ENCODE measurements around the gene UNK. TPM values are rescaled to one million over a fixed set of nuclear protein-coding genes. Genes with fewer than 3 reads are reported as not detected.

Gene UNK
- total and polyA plus RNA-seq, 2 donors (not counting 3 experiments of a cell fraction or from before 2014, with no cell fraction given) = 18.0 to 23.2 TPM

DNA sequence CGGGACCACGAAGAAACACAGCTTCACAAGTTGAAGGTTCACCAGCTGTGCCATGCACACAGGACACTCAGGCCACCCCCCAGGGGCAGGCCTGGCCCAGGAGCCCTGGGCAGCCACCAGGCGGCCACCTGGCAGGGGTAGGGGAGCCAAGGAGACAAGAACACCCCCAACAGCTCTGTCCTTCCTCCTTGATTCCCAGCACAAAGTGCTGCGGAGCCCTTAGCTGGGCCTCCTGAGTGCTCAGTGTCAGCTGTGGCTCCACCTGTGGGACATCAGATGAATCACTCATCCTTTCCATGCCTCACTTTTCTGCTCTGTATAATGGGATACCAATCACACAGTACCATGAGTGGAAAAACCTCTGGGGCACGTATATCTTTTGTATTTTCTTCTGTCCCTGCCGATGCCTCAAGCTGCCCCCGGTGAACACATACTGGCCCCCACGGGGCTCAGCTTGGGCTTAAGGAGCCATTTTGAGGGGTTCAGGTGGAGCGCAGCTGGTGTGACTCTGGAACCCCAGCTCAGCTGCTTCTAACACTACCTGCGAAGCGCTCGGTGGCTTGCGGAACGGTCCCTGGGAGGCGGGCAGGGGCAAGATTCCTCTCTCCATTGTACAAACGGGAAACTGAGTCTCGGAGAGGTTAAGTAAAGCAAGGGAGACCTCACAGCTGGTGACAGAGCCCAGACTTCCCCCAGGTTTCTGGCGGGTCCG is 31.6 kb upstream of the UNK start:
- no peak overlapping the region for H3K4me2 ChIP-seq (ENCODE audit: insufficient read depth, low read length)

More for the DNA sequence above, 31.6 kb upstream of the UNK start:
- no peaks in the 10 kb centered on the region for H3K9me3 ChIP-seq (replicated peaks; ENCODE audit: control insufficient read depth, insufficient read depth, low read length)
- no peaks in the 10 kb centered on the region for H4K20me1 ChIP-seq (replicated peaks; ENCODE audit: control insufficient read depth, extremely low read depth, insufficient read depth, low read length)
- no peak for FAIRE-seq
- POLR2A ChIA-PET = no interaction called here
- no peak overlapping the region for H2AFZ ChIP-seq (ENCODE audit: low read depth, low read length)
- no peak for DNase-seq (ENCODE audit: low read depth, low spot score)
- H3K27ac ChIP-seq (ENCODE audit: insufficient read depth, low read depth, low read length) = no peak overlapping the region
- CTCF ChIA-PET = interaction anchor here (0.6 to 2.6 kb wide), 33 partner anchors 12 to 252 kb away, joined by 3 to 45 read pairs (median 5); partner anchors contain the start of genes GALK1, MRPL38, SMIM5 and TRIM65
- dilution Hi-C loops (cut with MboI; ENCODE audit: extremely low pct_ligation_motif_present, low sequenced_read_pairs) (no loop called here), intact Hi-C loops (cut with micrococcal nuclease) (no loop called here)
- no peaks in the 10 kb centered on the region for H3K4me1 ChIP-seq (ENCODE audit: control insufficient read depth, extremely low read depth, insufficient read depth, low read length)
- TF ChIP-seq POLR2AphosphoS5 (IDR thresholded peaks at IDR 0.05; ENCODE audit: insufficient read depth, low read depth, low read length) (no peak), JUN (IDR thresholded peaks at IDR 0.05; ENCODE audit: borderline replicate concordance, insufficient read depth, insufficient read length, low read depth) (no peak), FOS (IDR thresholded peaks at IDR 0.05; ENCODE audit: borderline replicate concordance, insufficient read depth, low read length) (no peak), EZH2 (IDR thresholded peaks at IDR 0.05; ENCODE audit: borderline replicate concordance, low read depth, low read length, severe bottlenecking) (no peak), GATA2 (IDR thresholded peaks at IDR 0.05; ENCODE audit: insufficient read depth, insufficient read length, low read depth, low read length) (no peak), MYC (IDR thresholded peaks at IDR 0.05; ENCODE audit: low read depth, low read length) (no peak), POLR2A (IDR thresholded peaks at IDR 0.05; ENCODE audit: low read depth, low read length) (no peak)
- TF ChIP-seq, protein P1, sequence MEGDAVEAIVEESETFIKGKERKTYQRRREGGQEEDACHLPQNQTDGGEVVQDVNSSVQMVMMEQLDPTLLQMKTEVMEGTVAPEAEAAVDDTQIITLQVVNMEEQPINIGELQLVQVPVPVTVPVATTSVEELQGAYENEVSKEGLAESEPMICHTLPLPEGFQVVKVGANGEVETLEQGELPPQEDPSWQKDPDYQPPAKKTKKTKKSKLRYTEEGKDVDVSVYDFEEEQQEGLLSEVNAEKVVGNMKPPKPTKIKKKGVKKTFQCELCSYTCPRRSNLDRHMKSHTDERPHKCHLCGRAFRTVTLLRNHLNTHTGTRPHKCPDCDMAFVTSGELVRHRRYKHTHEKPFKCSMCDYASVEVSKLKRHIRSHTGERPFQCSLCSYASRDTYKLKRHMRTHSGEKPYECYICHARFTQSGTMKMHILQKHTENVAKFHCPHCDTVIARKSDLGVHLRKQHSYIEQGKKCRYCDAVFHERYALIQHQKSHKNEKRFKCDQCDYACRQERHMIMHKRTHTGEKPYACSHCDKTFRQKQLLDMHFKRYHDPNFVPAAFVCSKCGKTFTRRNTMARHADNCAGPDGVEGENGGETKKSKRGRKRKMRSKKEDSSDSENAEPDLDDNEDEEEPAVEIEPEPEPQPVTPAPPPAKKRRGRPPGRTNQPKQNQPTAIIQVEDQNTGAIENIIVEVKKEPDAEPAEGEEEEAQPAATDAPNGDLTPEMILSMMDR (IDR thresholded peaks at IDR 0.05; ENCODE audit: extremely low read depth in 1 of 2, insufficient read depth in 1 of 2, low read depth in 1 of 2, low read length in 2 of 2) = no peak
- TF ChIP-seq, protein P2, sequence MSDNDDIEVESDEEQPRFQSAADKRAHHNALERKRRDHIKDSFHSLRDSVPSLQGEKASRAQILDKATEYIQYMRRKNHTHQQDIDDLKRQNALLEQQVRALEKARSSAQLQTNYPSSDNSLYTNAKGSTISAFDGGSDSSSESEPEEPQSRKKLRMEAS (IDR thresholded peaks at IDR 0.05; ENCODE audit: insufficient read depth, insufficient read length) = no peak
- BruUV-seq (replicated peaks) = no TSS peak
- H3K9me1 ChIP-seq (replicated peaks; ENCODE audit: control insufficient read depth, extremely low read depth, insufficient read depth, low read length) = no peaks in the 10 kb centered on the region
- no peak overlapping the region for H3K9ac ChIP-seq (replicated peaks; ENCODE audit: extremely low read depth, insufficient read depth, low read length)
- H3K36me3 ChIP-seq (ENCODE audit: control insufficient read depth in 2 of 2, extremely low read depth in 1 of 2, insufficient read depth in 2 of 2, low read length in 2 of 2) = peaks cover 0 to 2% of the 10 kb centered on the region in 2 experiments
- H3K4me3 ChIP-seq (replicated peaks in 1 of 3; ENCODE audit: insufficient read depth in 1 of 3, low read depth in 1 of 3, low read length in 3 of 3) = no peak overlapping the region
- no peaks in the 10 kb centered on the region for H3K79me2 ChIP-seq (ENCODE audit: control insufficient read depth, insufficient read depth, low read length)
- no peaks in the 10 kb centered on the region for H3K27me3 ChIP-seq (ENCODE audit: control insufficient read depth in 2 of 2, insufficient read depth in 2 of 2, low read length in 2 of 2)
